Right hindlimb (tissue), 1 donor: ENCODE data around the gene GPC6.

Source experiments
- DNase-seq: peaks from one replicate; pipeline ENCODE4 v3.0.0-alpha.2; 2018

Gene GPC6

GRCh38 chr13:93624311-93624777, 397.7 kb downstream of the GPC6 start:
- DNase-seq: no peak

DNA sequence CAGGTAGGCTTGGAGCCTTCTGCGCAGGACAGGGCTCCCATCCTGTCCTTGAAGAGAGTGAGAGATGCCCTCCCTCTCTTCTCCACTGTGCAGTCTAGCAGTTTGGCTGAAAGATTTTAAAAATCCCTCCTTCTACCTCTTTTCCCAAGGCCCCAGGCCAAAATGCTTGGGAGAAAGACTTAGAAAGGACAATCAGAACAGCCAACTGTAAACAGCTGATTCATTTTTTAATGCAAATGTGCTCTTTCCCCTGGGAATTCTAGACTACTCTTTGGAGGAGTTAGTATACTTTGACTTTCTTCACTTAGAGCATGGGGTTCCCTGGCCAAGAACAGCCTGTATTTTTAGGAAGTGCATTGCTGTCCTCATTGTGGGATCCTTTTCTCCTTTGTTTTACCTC, 398.9 kb downstream of the GPC6 start:
- DNase-seq: peak; percentile 24

GRCh38 chr13:93628136-93628797, 401.7 kb downstream of the GPC6 start:
- DNase-seq: no peak

GRCh38 chr13:93635616-93636032, 409.0 kb downstream of the GPC6 start:
- no peak for DNase-seq

DNA sequence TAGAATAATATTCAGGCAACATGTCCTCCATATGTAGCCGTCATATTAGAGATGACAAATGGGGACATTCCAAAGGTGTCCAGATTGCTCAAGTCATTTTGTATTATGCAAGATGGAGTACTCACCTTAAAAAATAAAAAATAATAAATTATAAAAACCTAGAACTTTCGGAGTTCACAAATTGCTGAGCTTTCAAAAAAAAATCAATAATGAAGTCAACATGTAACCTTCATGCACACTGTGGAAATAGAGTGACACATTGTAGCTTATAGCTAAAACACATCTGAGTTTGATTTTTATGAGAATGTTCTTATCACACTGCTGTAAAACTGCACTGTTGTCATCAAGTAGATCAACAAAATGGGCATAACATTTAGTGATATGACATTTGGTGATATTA, 411.2 kb downstream of the GPC6 start:
- no peak for DNase-seq

GRCh38 chr13:93640452-93640851, 413.8 kb downstream of the GPC6 start:
- DNase-seq: no peak

DNA sequence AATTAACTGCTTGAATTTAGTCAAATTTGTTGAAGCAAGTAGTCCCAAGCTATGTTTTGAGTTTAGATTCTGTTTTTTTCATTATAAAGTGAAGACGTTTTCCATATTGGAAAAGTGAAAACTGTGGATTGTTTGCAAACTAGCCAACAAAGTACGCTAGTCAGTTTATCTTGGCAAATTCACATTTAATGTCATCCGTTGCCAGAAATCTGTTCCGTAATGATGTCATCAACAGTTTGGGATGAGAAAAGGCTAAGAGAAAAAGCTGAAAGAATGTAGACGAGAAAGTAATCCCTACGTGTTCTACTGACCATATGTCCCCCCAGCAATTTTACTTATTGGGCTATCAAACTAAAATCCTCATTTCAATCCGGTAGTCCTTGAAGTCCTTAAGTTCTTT, 419.6 kb downstream of the GPC6 start:
- DNase-seq: no peak

DNA sequence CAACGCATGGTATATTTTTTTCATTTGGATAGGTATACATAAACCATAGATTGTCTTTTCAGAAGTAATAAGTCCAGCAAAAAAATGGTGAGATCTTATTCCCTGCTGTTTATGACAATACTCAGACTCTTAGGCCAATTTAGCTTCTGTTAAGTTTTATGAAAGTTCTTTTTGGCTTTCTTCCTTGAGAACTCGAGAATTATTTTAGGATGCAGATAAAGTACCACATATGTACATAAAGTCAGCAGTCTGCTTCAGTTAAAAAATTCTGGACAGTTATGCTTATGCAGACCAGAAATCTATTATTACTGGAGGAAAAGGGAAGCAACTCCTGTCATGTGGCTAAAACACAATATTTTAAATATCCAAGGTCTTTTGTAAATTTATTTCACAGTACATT, 422.9 kb downstream of the GPC6 start:
- no peak for DNase-seq

DNA sequence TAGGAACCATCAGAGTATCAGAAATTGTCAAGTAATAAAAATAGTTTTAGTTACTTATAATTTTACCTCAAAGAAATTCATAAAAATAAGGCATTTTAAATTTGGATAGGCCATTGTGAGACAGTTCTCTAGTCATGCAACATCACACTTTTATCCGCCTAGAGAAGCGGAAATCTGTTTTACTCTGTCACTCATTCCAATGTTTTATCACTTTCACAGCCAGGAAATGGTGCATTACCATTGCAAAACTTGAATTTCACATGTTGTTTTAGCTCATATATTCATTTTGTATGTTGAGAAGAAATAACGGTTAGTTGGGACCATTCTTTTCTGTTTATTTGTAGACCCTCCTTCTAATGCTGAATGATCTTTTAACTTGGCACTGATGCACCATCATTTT, 427.2 kb downstream of the GPC6 start:
- no peak for DNase-seq

DNA sequence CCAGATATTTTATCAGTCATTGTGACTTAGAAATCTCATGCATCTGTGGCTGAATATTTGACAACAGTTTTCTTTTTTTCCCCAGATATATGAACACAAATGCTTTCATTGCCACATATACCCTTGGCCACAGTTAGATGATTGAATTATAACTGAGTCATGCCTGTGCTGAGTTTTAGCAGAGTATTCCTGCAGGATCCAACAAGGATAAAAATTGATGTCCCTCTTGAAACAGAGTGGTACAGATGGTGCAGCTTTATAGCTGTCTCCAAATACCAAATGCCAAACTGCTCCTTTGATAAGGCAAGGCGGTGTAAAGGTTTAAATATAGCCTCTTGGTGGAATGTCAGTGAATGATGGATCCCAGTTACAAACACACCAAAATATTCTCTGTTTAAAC, 428.5 kb downstream of the GPC6 start:
- DNase-seq: no peak

- no peak for DNase-seq
Measured at GRCh38 chr13:93660391-93661063, 433.9 kb downstream of the GPC6 start.

DNA sequence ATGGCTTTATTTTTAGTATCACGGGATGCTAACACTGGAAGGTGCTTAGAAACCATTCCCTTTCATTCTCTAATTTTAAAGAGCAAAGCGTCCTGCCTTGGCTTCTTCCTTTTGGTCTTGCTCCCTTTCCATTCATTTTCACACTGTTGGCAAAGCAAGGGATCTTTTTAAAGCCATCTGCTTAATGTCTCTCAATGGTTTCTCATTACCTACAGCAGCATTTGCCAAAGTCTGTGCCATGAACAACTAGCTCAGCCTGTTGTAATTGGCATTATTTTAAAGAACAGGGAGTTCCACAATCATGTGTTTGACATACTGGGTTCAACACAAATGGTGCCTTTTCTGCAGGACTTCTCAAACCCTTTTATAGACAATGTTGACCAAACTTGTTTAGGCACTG, 444.3 kb downstream of the GPC6 start:
- DNase-seq: no peak

DNA sequence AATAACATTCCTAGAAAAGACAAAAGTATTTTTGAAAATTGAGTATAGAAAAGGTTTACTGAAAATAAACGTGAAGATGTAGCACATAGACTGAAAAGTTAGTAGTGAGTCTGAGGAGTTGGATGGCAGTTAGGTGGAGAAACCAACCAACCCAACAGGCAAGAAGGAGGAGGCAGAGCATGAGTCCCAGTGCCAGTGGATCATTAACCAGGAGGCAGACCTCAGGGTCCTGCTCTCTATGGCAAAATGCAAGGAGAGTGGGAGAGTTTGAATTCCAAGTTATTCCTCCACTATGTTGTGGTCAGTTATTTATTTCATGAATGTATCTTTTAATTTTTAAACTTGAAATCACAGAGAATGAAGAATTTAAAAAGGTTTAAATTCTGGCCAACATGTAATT, 446.4 kb downstream of the GPC6 start:
- DNase-seq: no peak

- no peak for DNase-seq
Measured at GRCh38 chr13:93673885-93674284, 447.3 kb downstream of the GPC6 start.

DNA sequence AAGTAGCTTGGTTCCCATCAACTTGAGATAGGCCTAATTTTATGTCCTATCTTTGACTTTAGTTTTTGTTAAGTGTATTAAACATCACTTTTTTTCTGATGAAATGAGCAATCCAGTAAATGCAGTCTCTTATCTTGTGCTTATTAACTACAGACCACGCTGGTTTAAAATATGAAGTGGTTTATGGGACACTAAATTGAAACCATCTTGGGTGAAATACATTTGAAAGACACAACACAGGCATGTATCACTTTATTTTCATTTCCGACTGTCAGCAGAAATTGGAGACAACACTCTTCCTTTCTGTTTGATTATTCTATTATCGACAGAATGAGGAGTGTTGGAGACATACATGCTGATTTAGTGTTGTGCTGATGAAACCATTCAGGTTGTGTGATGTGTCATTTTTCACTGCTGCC, 447.7 kb downstream of the GPC6 start:
- DNase-seq: no peak

- no peak for DNase-seq
Measured at GRCh38 chr13:93680329-93680728, 453.7 kb downstream of the GPC6 start.

GRCh38 chr13:93685900-93686299, 459.3 kb downstream of the GPC6 start:
- no peak for DNase-seq

DNA sequence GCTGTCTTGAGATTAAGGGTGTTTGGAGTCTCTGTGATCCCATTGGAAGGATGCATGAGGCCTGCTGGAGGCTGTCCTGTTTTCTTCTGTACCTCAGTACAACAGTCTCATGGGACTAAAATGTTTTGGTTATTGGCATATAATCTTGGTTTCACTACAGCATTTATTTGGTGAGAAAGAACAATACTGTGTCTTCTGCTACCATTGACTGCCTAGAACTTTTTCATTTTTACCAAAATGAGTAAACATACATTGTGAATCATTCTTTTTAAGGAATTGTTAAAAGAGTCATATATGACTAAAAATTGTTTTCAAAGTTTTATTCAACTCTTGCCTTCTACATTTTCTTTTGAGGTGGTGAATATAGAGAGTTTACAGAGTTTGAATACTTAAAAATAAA, 459.8 kb downstream of the GPC6 start:
- DNase-seq: no peak

- no peak for DNase-seq
Measured at GRCh38 chr13:93687261-93687660, 460.7 kb downstream of the GPC6 start.

DNA sequence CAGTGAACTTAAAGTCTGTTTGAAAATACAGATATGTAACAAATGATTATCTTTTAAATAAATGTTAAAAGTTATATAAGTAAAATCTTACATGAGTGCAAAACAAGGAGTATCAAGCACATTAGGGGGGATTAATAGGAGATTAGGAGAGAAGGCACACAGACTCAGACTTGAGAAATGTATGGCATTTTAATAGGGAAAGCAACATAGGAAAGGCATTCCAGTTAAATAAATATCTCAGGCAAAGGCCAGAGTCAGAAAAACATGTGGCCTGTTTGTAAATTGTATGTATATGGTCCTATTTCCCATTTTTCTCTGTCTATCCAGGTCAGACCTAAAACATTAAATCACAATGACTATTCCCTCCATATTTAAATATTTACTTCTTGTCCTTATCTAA, 462.7 kb downstream of the GPC6 start:
- no peak for DNase-seq

GRCh38 chr13:93690139-93690538, 463.5 kb downstream of the GPC6 start:
- peak; percentile 34 for DNase-seq

DNA sequence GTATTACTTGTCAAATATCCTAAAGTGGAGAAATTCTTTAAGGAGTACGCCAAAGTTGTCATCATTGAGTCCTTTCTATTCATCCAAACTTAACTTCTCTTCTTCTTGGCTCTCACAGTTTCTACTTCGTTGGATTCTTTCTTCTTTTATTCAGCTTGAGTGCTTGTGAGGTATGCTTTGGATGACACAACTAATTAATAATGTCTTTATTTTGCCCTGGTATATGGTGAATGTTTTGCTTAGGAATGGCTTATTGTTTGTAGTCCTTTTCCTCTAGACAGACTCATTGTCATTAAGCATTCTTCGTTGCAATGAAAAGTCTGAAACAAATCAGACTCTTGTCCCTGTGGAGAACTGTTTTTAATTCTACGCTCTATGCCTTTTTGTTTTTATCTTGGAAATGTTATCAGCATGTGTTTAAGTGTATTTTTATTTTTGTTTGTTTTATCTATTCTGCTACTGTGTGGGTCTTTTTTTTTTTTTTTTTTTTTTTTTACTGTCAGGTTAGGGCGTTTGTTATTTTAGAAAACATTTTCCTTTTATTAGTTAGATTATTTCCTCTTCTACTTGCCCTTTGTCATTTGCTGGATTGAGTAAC, 471.5 kb downstream of the GPC6 start:
- no peak for DNase-seq

DNA sequence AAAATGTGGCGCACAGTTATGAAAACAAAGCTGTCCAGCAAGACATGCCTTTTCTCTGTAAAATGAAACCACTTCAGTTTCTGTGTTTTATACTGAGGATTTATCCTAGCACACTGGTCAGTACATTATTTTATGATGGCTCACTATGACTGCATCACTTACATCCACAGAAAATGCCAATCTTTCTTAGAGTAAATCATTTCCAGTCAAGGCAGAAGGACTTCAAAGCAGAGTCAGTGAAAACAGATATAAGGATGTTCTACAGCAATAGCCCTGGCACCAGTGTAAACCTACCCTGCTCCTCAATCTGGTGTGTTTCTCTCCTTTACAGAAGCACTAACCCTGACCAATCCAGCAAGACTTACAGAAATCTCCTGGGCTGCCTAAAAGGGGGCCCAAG, 473.5 kb downstream of the GPC6 start:
- no peak for DNase-seq

DNA sequence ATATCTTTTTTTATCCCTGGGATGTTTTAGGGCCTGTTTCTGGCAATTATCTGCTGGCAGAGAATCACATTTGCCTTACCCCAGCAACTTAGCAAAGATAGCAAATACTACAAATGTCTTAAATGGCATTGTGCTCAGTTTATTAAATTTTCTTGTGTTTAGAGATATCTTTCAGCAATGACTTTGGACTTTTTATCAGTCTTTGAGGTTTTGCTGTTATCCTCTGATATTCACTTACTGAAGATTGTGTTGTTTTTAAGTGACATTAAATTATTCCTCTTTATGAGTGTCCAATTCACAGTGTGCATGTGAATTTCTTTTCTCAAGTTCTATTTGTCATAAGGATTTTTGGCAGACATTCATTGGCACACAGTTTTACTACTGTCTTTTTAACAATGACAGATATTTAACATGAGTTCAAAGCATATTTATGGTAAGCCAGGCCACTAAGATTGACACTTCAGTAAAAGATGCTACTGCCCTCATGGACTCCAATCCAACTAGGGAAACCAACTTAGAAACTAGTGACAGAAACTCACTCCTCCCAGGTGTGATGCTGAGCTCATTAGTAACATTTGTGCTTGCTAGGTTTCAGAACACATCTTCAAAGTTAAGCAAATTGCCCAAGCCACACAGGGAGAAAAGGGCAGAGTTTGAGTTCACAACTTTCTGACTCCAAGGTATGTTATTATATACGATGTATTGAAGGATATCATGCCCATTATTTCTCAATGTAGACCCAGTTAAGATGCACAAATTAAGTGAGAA, 481.9 kb downstream of the GPC6 start:
- DNase-seq: no peak
